ENCODE measurements around the gene CSGALNACT2.

- TF ChIP-seq CTCF (IDR thresholded peaks at IDR 0.05; ENCODE audit: borderline replicate concordance, extremely low read depth, low read length, poor library complexity, severe bottlenecking) (no peak), EZH2 (IDR thresholded peaks at IDR 0.05; ENCODE audit: borderline replicate concordance, low read depth, low read length, severe bottlenecking) (no peak)
These were observed 27.1 kb upstream of the CSGALNACT2 start for GRCh38 chr10:43111101-43111500.

Measured in DND-41 (cell line).